ENCODE data around the gene PCNT.

DNA sequence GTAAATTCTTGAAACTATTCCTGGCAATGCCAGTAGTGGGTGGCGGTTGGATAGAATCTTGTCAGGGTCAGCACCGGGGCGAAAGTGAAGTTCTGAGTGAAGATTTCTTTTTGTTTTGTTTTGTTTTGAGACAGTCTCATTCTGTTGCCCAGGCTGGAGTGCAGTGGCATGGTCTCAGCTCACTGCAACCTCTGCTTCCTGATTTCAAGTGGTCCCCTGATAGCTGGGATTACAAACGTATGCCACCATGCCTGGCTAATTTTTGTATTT, 33.3 kb downstream of the PCNT start:
- no peak for TF ChIP-seq CTCF (IDR thresholded peaks at IDR 0.05; ENCODE audit: low read depth, low read length)
- no peak for TF ChIP-seq EZH2phosphoT487 (IDR thresholded peaks at IDR 0.05; ENCODE audit: low read depth)

Measured in OCI-LY3 (cell line).